Stomach (tissue), 4 donors: ENCODE measurements around the gene PPARGC1A.

ENCODE experiments used
- EP300 ChIP-seq: sonication (generic); formaldehyde crosslinking; IDR thresholded peaks from one replicate; pipeline ENCODE4 v1.6.1; 2017; ENCODE audit warnings: antibody characterized with exemption
- POLR2A ChIP-seq, 4 donors: fragments of 450-650 bp; IDR thresholded peaks; one replicate each; pipeline ENCODE4 v1.6.1; 2016; ENCODE audit warnings: antibody characterized with exemption in 4 of 4, control low read depth in 2 of 4, mild to moderate bottlenecking in 1 of 4, moderate library complexity in 1 of 4
- POLR2AphosphoS5 ChIP-seq, 3 donors: sonication (generic); formaldehyde crosslinking; IDR thresholded peaks; one replicate each; pipeline ENCODE4 v1.6.1; 2016; ENCODE audit warnings: antibody characterized with exemption in 3 of 3
- TF ChIP-seq, protein P1 (sequence below), 7 experiments: fragments of 450-650 bp in 4 of 7; fragments of 200-600 bp in 3 of 7; sonication (generic) in 3 of 7; IDR thresholded peaks; one replicate each; pipeline ENCODE4 v1.5.1; 2016 to 2019; ENCODE audit warnings: antibody characterized with exemption in 7 of 7, control low read depth in 2 of 7, mild to moderate bottlenecking in 1 of 7

DNA sequence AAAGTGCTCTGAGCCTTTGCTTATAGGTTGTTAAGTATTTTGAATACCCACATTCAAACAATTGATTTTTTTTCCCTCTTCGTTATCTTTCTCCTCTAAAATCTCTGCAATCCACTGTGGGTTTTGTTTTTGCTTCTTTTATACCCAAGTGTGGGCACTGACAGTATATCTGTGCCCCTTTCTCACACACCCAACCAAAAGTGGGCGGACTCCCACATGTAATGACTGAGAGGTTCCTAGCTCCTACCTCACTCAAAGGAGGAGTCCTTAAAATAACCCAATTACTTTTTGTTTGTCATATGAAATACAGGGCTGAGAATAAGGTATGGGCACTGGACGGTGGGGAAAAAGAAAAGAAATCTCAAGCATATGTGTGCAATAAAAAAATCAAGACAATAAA is 51.7 kb downstream of the PPARGC1A start:
- TF ChIP-seq EP300 (no peak), POLR2A (IDR thresholded peaks at IDR 0.05) (no peak), POLR2AphosphoS5 (IDR thresholded peaks at IDR 0.05) (no peak)
- TF ChIP-seq, protein P1, sequence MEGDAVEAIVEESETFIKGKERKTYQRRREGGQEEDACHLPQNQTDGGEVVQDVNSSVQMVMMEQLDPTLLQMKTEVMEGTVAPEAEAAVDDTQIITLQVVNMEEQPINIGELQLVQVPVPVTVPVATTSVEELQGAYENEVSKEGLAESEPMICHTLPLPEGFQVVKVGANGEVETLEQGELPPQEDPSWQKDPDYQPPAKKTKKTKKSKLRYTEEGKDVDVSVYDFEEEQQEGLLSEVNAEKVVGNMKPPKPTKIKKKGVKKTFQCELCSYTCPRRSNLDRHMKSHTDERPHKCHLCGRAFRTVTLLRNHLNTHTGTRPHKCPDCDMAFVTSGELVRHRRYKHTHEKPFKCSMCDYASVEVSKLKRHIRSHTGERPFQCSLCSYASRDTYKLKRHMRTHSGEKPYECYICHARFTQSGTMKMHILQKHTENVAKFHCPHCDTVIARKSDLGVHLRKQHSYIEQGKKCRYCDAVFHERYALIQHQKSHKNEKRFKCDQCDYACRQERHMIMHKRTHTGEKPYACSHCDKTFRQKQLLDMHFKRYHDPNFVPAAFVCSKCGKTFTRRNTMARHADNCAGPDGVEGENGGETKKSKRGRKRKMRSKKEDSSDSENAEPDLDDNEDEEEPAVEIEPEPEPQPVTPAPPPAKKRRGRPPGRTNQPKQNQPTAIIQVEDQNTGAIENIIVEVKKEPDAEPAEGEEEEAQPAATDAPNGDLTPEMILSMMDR (IDR thresholded peaks at IDR 0.05), result no peak
